Neural cell (in vitro differentiated cells): Measurements from ENCODE around the gene UBE3D. TPM values are rescaled to one million over a fixed set of nuclear protein-coding genes. Genes with fewer than 3 reads are reported as not detected.

Experiments
- H2AFZ ChIP-seq: fragments of 200-600, 300-800 bp; sonication (generic), shearing (Covaris generic); 2 replicates; pipeline ENCODE4 v1.6.0; 2014; ENCODE audit warnings: low read depth, mild to moderate bottlenecking, antibody characterized with exemption, low read length, moderate library complexity
- H3F3A ChIP-seq: fragments of 200-600 bp; shearing (Covaris generic); 2 replicates; pipeline ENCODE4 v1.6.1; 2016; ENCODE audit warnings: mild to moderate bottlenecking, moderate library complexity, mixed read lengths, antibody characterized with exemption, low read length; ENCODE audit not compliant: insufficient read depth, poor library complexity, severe bottlenecking
- H3K27ac ChIP-seq: fragments of 200-600, 300-800 bp; sonication (generic), shearing (Covaris generic); 2 replicates; pipeline ENCODE4 v1.5.1; 2014; ENCODE audit warnings: mild to moderate bottlenecking, low read length, moderate library complexity
- H3K27me3 ChIP-seq: fragments of 300-800, 200-600 bp; sonication (generic), shearing (Covaris generic); 2 replicates; pipeline ENCODE4 v1.6.0; 2014; ENCODE audit warnings: mild to moderate bottlenecking, low read depth, low read length, moderate library complexity; ENCODE audit not compliant: insufficient read depth
- H3K36me3 ChIP-seq: fragments of 300-800, 200-600 bp; sonication (generic), shearing (Covaris generic); 2 replicates; pipeline ENCODE4 v1.5.1; 2014; ENCODE audit warnings: mild to moderate bottlenecking, antibody characterized with exemption, low read length, moderate library complexity; ENCODE audit not compliant: insufficient read depth
- H3K4me2 ChIP-seq: fragments of 300-800, 200-600 bp; sonication (generic), shearing (Covaris generic); 2 replicates; pipeline ENCODE4 v1.6.0; 2014; ENCODE audit warnings: mild to moderate bottlenecking, low read length
- H3K4me3 ChIP-seq: fragments of 300-800, 200-600 bp; sonication (generic), shearing (Covaris generic); 2 replicates; pipeline ENCODE4 v1.5.1; 2014; ENCODE audit warnings: mild to moderate bottlenecking, low read length, moderate library complexity
- H3K79me2 ChIP-seq: fragments of 200-600 bp; shearing (Covaris generic); replicated peaks from 2 replicates; pipeline ENCODE4 v1.6.0; 2014; ENCODE audit warnings: mild to moderate bottlenecking, low read length, moderate library complexity; ENCODE audit not compliant: insufficient read depth
- H3K9ac ChIP-seq: fragments of 300-800, 200-600 bp; sonication (generic), shearing (Covaris generic); 2 replicates; pipeline ENCODE4 v1.6.1; 2016; ENCODE audit warnings: mild to moderate bottlenecking, low read length, mixed read lengths
- H3K9me2 ChIP-seq: fragments of 200-600 bp; shearing (Covaris generic); 2 replicates; pipeline ENCODE4 v1.6.1; 2016; ENCODE audit warnings: mild to moderate bottlenecking, low read length, mixed read lengths; ENCODE audit not compliant: insufficient read depth
- H3K9me3 ChIP-seq: fragments of 200-600, 300-800 bp; sonication (generic), shearing (Covaris generic); 2 replicates; pipeline ENCODE4 v1.6.1; 2016; ENCODE audit warnings: mild to moderate bottlenecking, mixed run types, low read length, moderate library complexity, mixed read lengths
- H4K20me1 ChIP-seq: fragments of 200-600 bp; shearing (Covaris generic); 2 replicates; pipeline ENCODE4 v1.6.1; 2016; ENCODE audit warnings: mild to moderate bottlenecking, mixed run types; ENCODE audit not compliant: insufficient read depth
- EP300 ChIP-seq: fragments of 450-650 bp; conservative IDR thresholded peaks from 2 replicates; pipeline ENCODE4 v1.6.1; 2014; ENCODE audit warnings: antibody characterized with exemption, mild to moderate bottlenecking, moderate library complexity; ENCODE audit not compliant: poor library complexity, severe bottlenecking
- EZH2 ChIP-seq: fragments of 200-600, 300-800 bp; shearing (Covaris generic), sonication (generic); IDR thresholded peaks from 2 replicates; pipeline ENCODE4 v1.6.1; 2014; ENCODE audit warnings: antibody characterized with exemption, low read length, borderline replicate concordance, mild to moderate bottlenecking; ENCODE audit not compliant: insufficient read depth, poor library complexity, severe bottlenecking
- MXI1 ChIP-seq: fragments of 450-650 bp; conservative IDR thresholded peaks from 2 replicates; pipeline ENCODE4 v1.6.1; 2014; ENCODE audit warnings: antibody characterized with exemption, mild to moderate bottlenecking; ENCODE audit not compliant: poor library complexity, severe bottlenecking
- POLR2AphosphoS5 ChIP-seq: IDR thresholded peaks from 2 replicates; pipeline ENCODE4 v1.6.1; 2012
- RAD21 ChIP-seq: fragments of 450-650 bp; conservative IDR thresholded peaks from 2 replicates; pipeline ENCODE4 v1.6.1; 2014; ENCODE audit warnings: antibody characterized with exemption, mild to moderate bottlenecking, moderate library complexity
- SMC3 ChIP-seq: fragments of 450-650 bp; conservative IDR thresholded peaks from 2 replicates; pipeline ENCODE4 v1.6.1; 2014; ENCODE audit warnings: antibody characterized with exemption, mild to moderate bottlenecking, moderate library complexity; ENCODE audit not compliant: poor library complexity
- TAF1 ChIP-seq: IDR thresholded peaks from 2 replicates; pipeline ENCODE4 v1.6.1; 2012; ENCODE audit warnings: low read depth
- polyA plus RNA-seq: library from polyadenylated mRNA; depleted of rRNA; stranded (reverse); fragments of >200 nt; gene quantifications from 2 replicates; pipeline ENCODE4 v1.2.3, GENCODE V29; 2014
- TF ChIP-seq, protein P1 (sequence below): fragments of 450-650 bp; IDR thresholded peaks from 2 replicates; pipeline ENCODE4 v1.5.1; 2014; ENCODE audit warnings: antibody characterized with exemption, mild to moderate bottlenecking, moderate library complexity; ENCODE audit not compliant: poor library complexity, severe bottlenecking
- TF ChIP-seq, protein P2 (sequence below): IDR thresholded peaks from 2 replicates; pipeline ENCODE4 v1.6.1; 2012; ENCODE audit warnings: borderline replicate concordance

The UBE3D gene
- polyA plus RNA-seq, 1 donor from 2014 or later = 11.6 TPM

DNA sequence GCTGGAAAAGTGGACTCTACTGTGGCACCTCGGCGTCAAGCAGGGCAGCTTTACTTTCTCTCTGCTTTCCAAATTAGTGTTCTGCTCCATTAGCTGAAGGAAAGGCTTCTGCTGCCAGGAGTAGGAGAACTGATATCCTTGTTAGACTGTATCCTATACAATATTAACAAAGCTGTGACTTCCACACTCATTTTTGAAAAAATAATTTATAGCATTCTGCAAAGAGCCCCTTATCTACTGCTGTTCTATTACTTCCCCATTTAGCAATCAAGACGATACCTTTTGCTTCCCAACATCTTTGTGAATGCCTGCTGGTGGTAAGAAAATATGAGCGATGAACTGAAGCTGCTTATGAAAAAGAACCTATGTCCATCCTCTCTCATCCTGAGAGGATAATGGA is 151.1 kb downstream of the UBE3D start:
- Histone ChIP-seq H4K20me1 (no peaks in the 10 kb centered on the region), H2AFZ (no peak overlapping the region)
- TF ChIP-seq MXI1 (no peak), SMC3 (no peak), RAD21 (no peak), EP300 (no peak), EZH2 (no peak), TAF1 (no peak), POLR2AphosphoS5 (no peak)
- TF ChIP-seq, protein P1, sequence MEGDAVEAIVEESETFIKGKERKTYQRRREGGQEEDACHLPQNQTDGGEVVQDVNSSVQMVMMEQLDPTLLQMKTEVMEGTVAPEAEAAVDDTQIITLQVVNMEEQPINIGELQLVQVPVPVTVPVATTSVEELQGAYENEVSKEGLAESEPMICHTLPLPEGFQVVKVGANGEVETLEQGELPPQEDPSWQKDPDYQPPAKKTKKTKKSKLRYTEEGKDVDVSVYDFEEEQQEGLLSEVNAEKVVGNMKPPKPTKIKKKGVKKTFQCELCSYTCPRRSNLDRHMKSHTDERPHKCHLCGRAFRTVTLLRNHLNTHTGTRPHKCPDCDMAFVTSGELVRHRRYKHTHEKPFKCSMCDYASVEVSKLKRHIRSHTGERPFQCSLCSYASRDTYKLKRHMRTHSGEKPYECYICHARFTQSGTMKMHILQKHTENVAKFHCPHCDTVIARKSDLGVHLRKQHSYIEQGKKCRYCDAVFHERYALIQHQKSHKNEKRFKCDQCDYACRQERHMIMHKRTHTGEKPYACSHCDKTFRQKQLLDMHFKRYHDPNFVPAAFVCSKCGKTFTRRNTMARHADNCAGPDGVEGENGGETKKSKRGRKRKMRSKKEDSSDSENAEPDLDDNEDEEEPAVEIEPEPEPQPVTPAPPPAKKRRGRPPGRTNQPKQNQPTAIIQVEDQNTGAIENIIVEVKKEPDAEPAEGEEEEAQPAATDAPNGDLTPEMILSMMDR = no peak
- TF ChIP-seq, protein P2, sequence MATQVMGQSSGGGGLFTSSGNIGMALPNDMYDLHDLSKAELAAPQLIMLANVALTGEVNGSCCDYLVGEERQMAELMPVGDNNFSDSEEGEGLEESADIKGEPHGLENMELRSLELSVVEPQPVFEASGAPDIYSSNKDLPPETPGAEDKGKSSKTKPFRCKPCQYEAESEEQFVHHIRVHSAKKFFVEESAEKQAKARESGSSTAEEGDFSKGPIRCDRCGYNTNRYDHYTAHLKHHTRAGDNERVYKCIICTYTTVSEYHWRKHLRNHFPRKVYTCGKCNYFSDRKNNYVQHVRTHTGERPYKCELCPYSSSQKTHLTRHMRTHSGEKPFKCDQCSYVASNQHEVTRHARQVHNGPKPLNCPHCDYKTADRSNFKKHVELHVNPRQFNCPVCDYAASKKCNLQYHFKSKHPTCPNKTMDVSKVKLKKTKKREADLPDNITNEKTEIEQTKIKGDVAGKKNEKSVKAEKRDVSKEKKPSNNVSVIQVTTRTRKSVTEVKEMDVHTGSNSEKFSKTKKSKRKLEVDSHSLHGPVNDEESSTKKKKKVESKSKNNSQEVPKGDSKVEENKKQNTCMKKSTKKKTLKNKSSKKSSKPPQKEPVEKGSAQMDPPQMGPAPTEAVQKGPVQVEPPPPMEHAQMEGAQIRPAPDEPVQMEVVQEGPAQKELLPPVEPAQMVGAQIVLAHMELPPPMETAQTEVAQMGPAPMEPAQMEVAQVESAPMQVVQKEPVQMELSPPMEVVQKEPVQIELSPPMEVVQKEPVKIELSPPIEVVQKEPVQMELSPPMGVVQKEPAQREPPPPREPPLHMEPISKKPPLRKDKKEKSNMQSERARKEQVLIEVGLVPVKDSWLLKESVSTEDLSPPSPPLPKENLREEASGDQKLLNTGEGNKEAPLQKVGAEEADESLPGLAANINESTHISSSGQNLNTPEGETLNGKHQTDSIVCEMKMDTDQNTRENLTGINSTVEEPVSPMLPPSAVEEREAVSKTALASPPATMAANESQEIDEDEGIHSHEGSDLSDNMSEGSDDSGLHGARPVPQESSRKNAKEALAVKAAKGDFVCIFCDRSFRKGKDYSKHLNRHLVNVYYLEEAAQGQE = no peak

DNA sequence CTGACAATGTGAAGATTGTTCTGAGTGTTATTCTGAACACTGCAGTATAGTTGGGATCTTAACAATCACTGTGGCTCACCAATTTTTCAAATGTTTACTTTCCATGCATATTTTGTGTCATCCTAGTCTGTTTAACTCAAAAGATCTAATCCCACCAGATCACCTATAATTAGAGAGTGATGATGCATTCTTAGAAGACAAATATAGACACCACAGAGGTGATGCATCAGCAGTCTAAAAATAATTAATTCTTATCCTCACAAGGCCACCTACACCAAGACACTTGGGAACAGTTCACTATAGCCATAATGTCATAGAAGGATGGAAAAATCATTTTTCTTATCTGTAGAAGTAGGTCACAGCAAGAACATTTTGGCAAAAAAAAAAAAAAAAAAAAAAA is 154.8 kb downstream of the UBE3D start:
- H3K27ac ChIP-seq = no peak overlapping the region

More for the DNA sequence above, 151.1 kb downstream of the UBE3D start:
- H3K27ac ChIP-seq = no peak overlapping the region
- no peaks in the 10 kb centered on the region for H3K36me3 ChIP-seq
- no peaks in the 10 kb centered on the region for H3K27me3 ChIP-seq
- H3K4me2 ChIP-seq = no peak overlapping the region
- no peaks in the 10 kb centered on the region for H3K9me2 ChIP-seq
- no peak overlapping the region for H3K4me3 ChIP-seq
- H3K79me2 ChIP-seq = no peaks in the 10 kb centered on the region
- no peak overlapping the region for H3K9ac ChIP-seq
- no peaks in the 10 kb centered on the region for H3K9me3 ChIP-seq
- H3F3A ChIP-seq = no peaks in the 10 kb centered on the region

More for the DNA sequence above, 154.8 kb downstream of the UBE3D start:
- no peak overlapping the region for H2AFZ ChIP-seq
- H3K9ac ChIP-seq = no peak overlapping the region
- H3K79me2 ChIP-seq = no peaks in the 10 kb centered on the region
- H3K9me3 ChIP-seq = no peaks in the 10 kb centered on the region
- H3K9me2 ChIP-seq = no peaks in the 10 kb centered on the region
- no peaks in the 10 kb centered on the region for H3K36me3 ChIP-seq
- H3K27me3 ChIP-seq = no peaks in the 10 kb centered on the region
- no peaks in the 10 kb centered on the region for H3F3A ChIP-seq
- TF ChIP-seq, protein P2 = no peak
- TF ChIP-seq TAF1 (no peak), RAD21 (no peak), EZH2 (no peak), EP300 (no peak), SMC3 (no peak), POLR2AphosphoS5 (no peak), MXI1 (no peak)
- TF ChIP-seq, protein P1 = no peak
- no peaks in the 10 kb centered on the region for H4K20me1 ChIP-seq
- no peak overlapping the region for H3K4me3 ChIP-seq
- no peak overlapping the region for H3K4me2 ChIP-seq
